Adipocyte (in vitro differentiated cells): ENCODE results near the gene CNN3.
A peak's percentile ranks its signal among the peaks of the same experiment; 100 is the strongest.

ENCODE experiments used
- DNase-seq: peaks from one replicate; pipeline ENCODE4 v3.0.0-alpha.2; 2015; ENCODE audit warnings: low read depth
- H3K27me3 ChIP-seq: replicated peaks from 2 replicates; pipeline ENCODE4 v1.7.0; 2013; ENCODE audit warnings: mild to moderate bottlenecking, low read length, moderate library complexity; ENCODE audit not compliant: control insufficient read depth, insufficient read depth
- H3K36me3 ChIP-seq: 2 replicates; pipeline ENCODE4 v1.7.0; 2013; ENCODE audit warnings: low read length, mild to moderate bottlenecking, moderate library complexity; ENCODE audit not compliant: control insufficient read depth, insufficient read depth, severe bottlenecking
- H3K4me1 ChIP-seq: 2 replicates; pipeline ENCODE4 v1.7.0; 2013; ENCODE audit warnings: mild to moderate bottlenecking, low read length, moderate library complexity; ENCODE audit not compliant: control insufficient read depth, insufficient read depth
- H3K4me3 ChIP-seq: 2 replicates; pipeline ENCODE4 v1.7.0; 2013; ENCODE audit warnings: mild to moderate bottlenecking, low read length, moderate library complexity
- H3K9ac ChIP-seq: 2 replicates; pipeline ENCODE4 v1.7.0; 2013; ENCODE audit warnings: mild to moderate bottlenecking, low read length, moderate library complexity
- H3K9me3 ChIP-seq: 2 replicates; pipeline ENCODE4 v1.7.0; 2013; ENCODE audit warnings: mild to moderate bottlenecking, low read length, moderate library complexity; ENCODE audit not compliant: control insufficient read depth

CNN3 gene

GRCh38 chr1:94929351-94930217 lies 2.7 kb upstream of the CNN3 start:
- H3K9me3 ChIP-seq = no peaks in the 10 kb centered on the region
- peaks cover 11% of the 10 kb centered on the region for H3K36me3 ChIP-seq
- no peaks in the 10 kb centered on the region for H3K27me3 ChIP-seq
- peaks cover 25% of the 10 kb centered on the region for H3K4me1 ChIP-seq
- H3K4me3 ChIP-seq = peak overlapping the region; percentile 86
- peak overlapping the region; percentile 91 for H3K9ac ChIP-seq
- DNase-seq = no peak

GRCh38 chr1:94928293-94928939 lies 1.5 kb upstream of the CNN3 start:
- H3K4me3 ChIP-seq = peak overlapping the region; percentile 86
- peaks cover 34% of the 10 kb centered on the region for H3K4me1 ChIP-seq
- DNase-seq = no peak
- peaks cover 9% of the 10 kb centered on the region for H3K36me3 ChIP-seq
- H3K27me3 ChIP-seq = no peaks in the 10 kb centered on the region
- no peaks in the 10 kb centered on the region for H3K9me3 ChIP-seq
- H3K9ac ChIP-seq = peak overlapping the region; percentile 91

- Histone ChIP-seq H3K27me3 (no peaks in the 10 kb centered on the region), H3K9ac (peak overlapping the region; percentile 91), H3K4me3 (peak overlapping the region; percentile 86), H3K36me3 (peaks cover under 1% of the 10 kb centered on the region), H3K9me3 (no peaks in the 10 kb centered on the region), H3K4me1 (peaks cover 41% of the 10 kb centered on the region)
- peak; percentile 65 for DNase-seq
These were observed 680 bp upstream of the CNN3 start for GRCh38 chr1:94927405-94928175.

- Histone ChIP-seq H3K4me3 (peak overlapping the region; percentile 97), H3K9me3 (no peaks in the 10 kb centered on the region), H3K9ac (peak overlapping the region; percentile 99), H3K4me1 (peaks cover 54% of the 10 kb centered on the region), H3K36me3 (no peaks in the 10 kb centered on the region), H3K27me3 (no peaks in the 10 kb centered on the region)
- DNase-seq = peak; percentile 84
These were observed 590 bp downstream of the CNN3 start for GRCh38 chr1:94926126-94926914.

GRCh38 chr1:94925561-94926125 lies 1.3 kb downstream of the CNN3 start:
- Histone ChIP-seq H3K4me3 (peak overlapping the region; percentile 97), H3K27me3 (no peaks in the 10 kb centered on the region), H3K9ac (peak overlapping the region; percentile 99), H3K4me1 (peaks cover 56% of the 10 kb centered on the region), H3K9me3 (no peaks in the 10 kb centered on the region), H3K36me3 (no peaks in the 10 kb centered on the region)
- peak; percentile 91 for DNase-seq

GRCh38 chr1:94925004-94925403 lies 1.9 kb downstream of the CNN3 start:
- Histone ChIP-seq H3K9me3 (no peaks in the 10 kb centered on the region), H3K4me3 (peak overlapping the region; percentile 97), H3K9ac (peak overlapping the region; percentile 99), H3K27me3 (no peaks in the 10 kb centered on the region), H3K4me1 (peaks cover 60% of the 10 kb centered on the region), H3K36me3 (no peaks in the 10 kb centered on the region)
- DNase-seq = peak; percentile 44

- Histone ChIP-seq H3K4me3 (peak overlapping the region; percentile 97), H3K9me3 (no peaks in the 10 kb centered on the region), H3K27me3 (no peaks in the 10 kb centered on the region), H3K36me3 (no peaks in the 10 kb centered on the region), H3K9ac (peak overlapping the region; percentile 99), H3K4me1 (peaks cover 57% of the 10 kb centered on the region)
- peak; percentile 77 for DNase-seq
These were observed 4.1 kb downstream of the CNN3 start for GRCh38 chr1:94922761-94923331.

GRCh38 chr1:94921977-94922376 lies 4.9 kb downstream of the CNN3 start:
- DNase-seq = no peak
- peak overlapping the region; percentile 97 for H3K4me3 ChIP-seq
- H3K4me1 ChIP-seq = peaks cover 54% of the 10 kb centered on the region
- peak overlapping the region; percentile 55 for H3K9ac ChIP-seq
- no peaks in the 10 kb centered on the region for H3K27me3 ChIP-seq
- no peaks in the 10 kb centered on the region for H3K9me3 ChIP-seq
- H3K36me3 ChIP-seq = no peaks in the 10 kb centered on the region

- H3K36me3 ChIP-seq = no peaks in the 10 kb centered on the region
- H3K4me3 ChIP-seq = no peak overlapping the region
- peak; percentile 44 for DNase-seq
- H3K9me3 ChIP-seq = no peaks in the 10 kb centered on the region
- no peak overlapping the region for H3K9ac ChIP-seq
- H3K4me1 ChIP-seq = peaks cover 54% of the 10 kb centered on the region
- no peaks in the 10 kb centered on the region for H3K27me3 ChIP-seq
These were observed 6.8 kb downstream of the CNN3 start for GRCh38 chr1:94920061-94920460.
